Measurements from ENCODE around the gene KIRREL3. TPM values are rescaled to one million over a fixed set of nuclear protein-coding genes. Genes with fewer than 3 reads are reported as not detected.

Gene KIRREL3
- total RNA-seq, 2 experiments from 2014 or later: not detected

- Mint-ChIP-seq H3K4me1 (ENCODE audit: low read depth) (no peaks in the 10 kb centered on the region), H3K9me3 (no peaks in the 10 kb centered on the region), H3K36me3 (ENCODE audit: low read depth) (no peaks in the 10 kb centered on the region), H3K27me3 (no peaks in the 10 kb centered on the region), H3K27ac (no peak overlapping the region), H3K4me3 (no peak overlapping the region)
- ATAC-seq (ENCODE audit: poor library complexity) (no peak), DNase-seq (no peak)
- Histone ChIP-seq H3K27me3 (ENCODE audit: control insufficient read depth in 1 of 2, insufficient read depth in 2 of 2, low read length in 2 of 2) (no peaks in the 10 kb centered on the region), H3K9me3 (ENCODE audit: control insufficient read depth in 1 of 2, insufficient read depth in 1 of 2, low read length in 2 of 2) (no peaks in the 10 kb centered on the region), H3K4me1 (ENCODE audit: insufficient read depth, low read length) (no peaks in the 10 kb centered on the region), H3K27ac (ENCODE audit: low read depth in 1 of 2, low read length in 2 of 2) (no peak overlapping the region), H3K4me3 (ENCODE audit: low read length) (no peak overlapping the region), H3K36me3 (ENCODE audit: insufficient read depth, low read length) (no peaks in the 10 kb centered on the region)
- TF ChIP-seq CTCF (IDR thresholded peaks at IDR 0.05): no peak
- ChIA-PET CTCF (no interaction called here), POLR2A (no interaction called here)
- intact Hi-C loops (cut with DNase I, micrococcal nuclease): no loop called here
Observed at GRCh38 chr11:126405374-126405773, 595.2 kb downstream of the KIRREL3 start.

DNA sequence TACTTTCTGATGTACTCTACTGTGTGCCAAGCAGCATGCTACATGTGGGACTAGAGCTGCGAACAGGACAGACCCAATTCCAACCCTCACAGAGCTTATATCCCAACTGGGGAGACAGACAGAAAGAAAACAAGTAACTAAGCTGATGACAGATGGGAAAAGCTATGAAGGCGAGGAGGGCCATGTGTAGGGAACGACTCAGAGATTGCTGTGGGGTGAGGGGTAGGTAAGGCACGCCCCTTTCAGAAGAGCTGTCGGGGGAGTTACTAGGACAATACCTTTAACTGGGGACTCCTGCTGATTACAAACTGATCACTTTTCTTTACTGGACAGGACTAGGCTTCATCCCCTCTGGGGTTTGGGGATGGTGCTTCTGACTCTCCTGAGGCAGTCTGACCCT lies 596.2 kb downstream of the KIRREL3 start:
- Mint-ChIP-seq H3K27me3 (no peaks in the 10 kb centered on the region), H3K4me3 (no peak overlapping the region), H3K36me3 (ENCODE audit: low read depth) (no peaks in the 10 kb centered on the region), H3K27ac (no peak overlapping the region), H3K4me1 (ENCODE audit: low read depth) (no peaks in the 10 kb centered on the region), H3K9me3 (no peaks in the 10 kb centered on the region)
- CTCF ChIA-PET: no interaction called here
- Histone ChIP-seq H3K4me1 (ENCODE audit: insufficient read depth, low read length) (no peaks in the 10 kb centered on the region), H3K4me3 (ENCODE audit: low read length) (no peak overlapping the region), H3K27me3 (ENCODE audit: control insufficient read depth in 1 of 2, insufficient read depth in 2 of 2, low read length in 2 of 2) (no peaks in the 10 kb centered on the region), H3K27ac (ENCODE audit: low read depth in 1 of 2, low read length in 2 of 2) (no peak overlapping the region), H3K9me3 (ENCODE audit: control insufficient read depth in 1 of 2, insufficient read depth in 1 of 2, low read length in 2 of 2) (no peaks in the 10 kb centered on the region), H3K36me3 (ENCODE audit: insufficient read depth, low read length) (no peaks in the 10 kb centered on the region)
- no peak for ATAC-seq (ENCODE audit: poor library complexity)
- POLR2A ChIA-PET: no interaction called here
- intact Hi-C loops (cut with DNase I, micrococcal nuclease): no loop called here
- no peak for DNase-seq
- TF ChIP-seq CTCF (IDR thresholded peaks at IDR 0.05): no peak

GRCh38 chr11:126403658-126404057 lies 596.9 kb downstream of the KIRREL3 start:
- H3K36me3 ChIP-seq (ENCODE audit: insufficient read depth, low read length): no peaks in the 10 kb centered on the region
- Mint-ChIP-seq H3K27me3 (no peaks in the 10 kb centered on the region), H3K36me3 (ENCODE audit: low read depth) (no peaks in the 10 kb centered on the region), H3K4me1 (ENCODE audit: low read depth) (no peaks in the 10 kb centered on the region), H3K9me3 (no peaks in the 10 kb centered on the region), H3K27ac (no peak overlapping the region), H3K4me3 (no peak overlapping the region)
- H3K9me3 ChIP-seq (ENCODE audit: control insufficient read depth in 1 of 2, insufficient read depth in 1 of 2, low read length in 2 of 2): no peaks in the 10 kb centered on the region
- no peaks in the 10 kb centered on the region for H3K4me1 ChIP-seq (ENCODE audit: insufficient read depth, low read length)
- ChIA-PET POLR2A (no interaction called here), CTCF (no interaction called here)
- no peak for DNase-seq
- TF ChIP-seq CTCF (IDR thresholded peaks at IDR 0.05): no peak
- intact Hi-C loops (cut with DNase I, micrococcal nuclease): no loop called here
- H3K27ac ChIP-seq (ENCODE audit: low read depth in 1 of 2, low read length in 2 of 2): no peak overlapping the region
- no peak overlapping the region for H3K4me3 ChIP-seq (ENCODE audit: low read length)
- no peaks in the 10 kb centered on the region for H3K27me3 ChIP-seq (ENCODE audit: control insufficient read depth in 1 of 2, insufficient read depth in 2 of 2, low read length in 2 of 2)
- ATAC-seq (ENCODE audit: poor library complexity): no peak

All from CD4-positive, alpha-beta T cell (primary cell).